PC-9 (cell line): Measurements from ENCODE around the gene NBEA. TPM values are rescaled to one million over a fixed set of nuclear protein-coding genes. Genes with fewer than 3 reads are reported as not detected.

Experiments
- BruUV-seq: library from RNA; stranded (reverse); fragments of 400-500 nt; replicated peaks from 2 replicates; lab custom pipeline; 2021; lab: Mats Ljungman, UMichigan
- CTCF ChIA-PET: fragments of 300-600 bp; sonication (Branson Sonifier 250); formaldehyde crosslinking; loops from one replicate; lab custom pipeline; 2022; ENCODE audit warnings: antibody characterized with exemption; lab: Charles Lee
- POLR2A ChIA-PET: fragments of 300-600 bp; sonication (Branson Sonifier 250); formaldehyde crosslinking; loops from one replicate; lab custom pipeline; 2022; ENCODE audit warnings: antibody characterized with exemption; ENCODE audit not compliant: unreplicated experiment; lab: Charles Lee
- DNase-seq, 2 experiments: peaks; one replicate each; pipeline versions ENCODE4 v3.0.0 to v3.0.0-alpha.2; 2015 to 2022; ENCODE audit warnings: mixed read lengths in 1 of 2
- H2AFZ ChIP-seq: fragments of 200-600 bp; sonication (generic); 2 replicates; pipeline ENCODE4 v1.8.1; 2017; ENCODE audit warnings: antibody characterized with exemption
- H3F3A ChIP-seq: fragments of 200-600 bp; sonication (generic); 2 replicates; pipeline ENCODE4 v1.8.1; 2017; ENCODE audit warnings: antibody characterized with exemption, mild to moderate bottlenecking, low read depth; ENCODE audit not compliant: insufficient read depth
- H3K27ac ChIP-seq: fragments of 200-600 bp; sonication (generic); 2 replicates; pipeline ENCODE4 v1.6.1; 2016; ENCODE audit warnings: mixed run types
- H3K27me3 ChIP-seq: fragments of 200-600 bp; sonication (generic); 2 replicates; pipeline ENCODE4 v1.6.1; 2016; ENCODE audit warnings: low read depth, mixed run types; ENCODE audit not compliant: insufficient read depth
- H3K36me3 ChIP-seq: fragments of 200-600 bp; sonication (generic); 2 replicates; pipeline ENCODE4 v1.6.1; 2016; ENCODE audit warnings: low read depth, mixed run types
- H3K4me1 ChIP-seq: fragments of 200-600 bp; sonication (generic); replicated peaks from 2 replicates; pipeline ENCODE4 v1.6.1; 2016; ENCODE audit warnings: mixed run types; ENCODE audit not compliant: insufficient read depth
- H3K4me2 ChIP-seq: fragments of 200-600 bp; sonication (generic); 2 replicates; pipeline ENCODE4 v1.6.1; 2017; ENCODE audit warnings: mixed run types
- H3K4me3 ChIP-seq: fragments of 200-600 bp; sonication (generic); 2 replicates; pipeline ENCODE4 v1.6.1; 2016; ENCODE audit warnings: mixed run types
- H3K79me2 ChIP-seq: fragments of 200-600 bp; sonication (generic); 2 replicates; pipeline ENCODE4 v1.6.1; 2017; ENCODE audit warnings: low read depth, mixed run types
- H3K9me2 ChIP-seq: fragments of 200-600 bp; sonication (generic); 2 replicates; pipeline ENCODE4 v1.8.1; 2017; ENCODE audit warnings: mild to moderate bottlenecking; ENCODE audit not compliant: insufficient read depth
- H3K9me3 ChIP-seq: fragments of 200-600 bp; sonication (generic); 2 replicates; pipeline ENCODE4 v1.8.1; 2016; ENCODE audit warnings: low read depth; ENCODE audit not compliant: insufficient read depth
- H4K20me1 ChIP-seq: fragments of 200-600 bp; sonication (generic); 2 replicates; pipeline ENCODE4 v1.8.1; 2017; ENCODE audit not compliant: insufficient read depth
- CTCF ChIP-seq: fragments of 200-600 bp; sonication (generic); conservative IDR thresholded peaks from 2 replicates; pipeline ENCODE4 v1.6.1; 2017; ENCODE audit warnings: mixed run types, antibody characterized with exemption, mild to moderate bottlenecking, moderate library complexity
- EZH2 ChIP-seq: fragments of 200-600 bp; sonication (generic); IDR thresholded peaks from 2 replicates; pipeline ENCODE4 v1.8.0; 2017; ENCODE audit warnings: antibody characterized with exemption, low read depth
- intact Hi-C: fragments of 100-400 bp; cut with micrococcal nuclease; formaldehyde crosslinking; loops from one replicate; pipeline ENCODE4 v1.10.0; 2022; ENCODE audit not compliant: unreplicated experiment
- total RNA-seq: library from RNA; stranded (reverse); gene quantifications from 2 replicates; pipeline ENCODE4 v1.2.3, GENCODE V29; 2021

NBEA gene
- total RNA-seq, 1 experiment from 2014 or later: 4.0 TPM

GRCh38 chr13:35136585-35136984 is 194.5 kb downstream of the NBEA start:
- Histone ChIP-seq H4K20me1 (no peaks in the 10 kb centered on the region), H2AFZ (no peak overlapping the region), H3K4me1 (no peaks in the 10 kb centered on the region), H3K4me3 (no peak overlapping the region), H3K4me2 (no peak overlapping the region), H3K9me2 (no peaks in the 10 kb centered on the region), H3K79me2 (no peaks in the 10 kb centered on the region), H3K27me3 (no peaks in the 10 kb centered on the region), H3K27ac (no peak overlapping the region), H3K36me3 (no peaks in the 10 kb centered on the region), H3K9me3 (no peaks in the 10 kb centered on the region), H3F3A (no peaks in the 10 kb centered on the region)
- no TSS peak for BruUV-seq
- DNase-seq: no peak
- POLR2A ChIA-PET: no interaction called here
- CTCF ChIA-PET: no interaction called here
- TF ChIP-seq EZH2: no peak
- no peak for TF ChIP-seq CTCF
- intact Hi-C loops: no loop called here

GRCh38 chr13:35139591-35139990 is 197.5 kb downstream of the NBEA start:
- TF ChIP-seq CTCF (no peak), EZH2 (no peak)

GRCh38 chr13:35140321-35140720 is 198.3 kb downstream of the NBEA start:
- H3K79me2 ChIP-seq: no peaks in the 10 kb centered on the region
- ChIA-PET POLR2A (no interaction called here), CTCF (no interaction called here)
- H3K4me2 ChIP-seq: no peak overlapping the region
- no TSS peak for BruUV-seq
- no peaks in the 10 kb centered on the region for H3K4me1 ChIP-seq
- H3K27ac ChIP-seq: no peak overlapping the region
- no peak overlapping the region for H3K4me3 ChIP-seq
- intact Hi-C loops: no loop called here
- no peak for TF ChIP-seq CTCF
- no peak for TF ChIP-seq EZH2
- H3K36me3 ChIP-seq: no peaks in the 10 kb centered on the region
- no peaks in the 10 kb centered on the region for H3K9me2 ChIP-seq
- no peaks in the 10 kb centered on the region for H4K20me1 ChIP-seq
- no peaks in the 10 kb centered on the region for H3K9me3 ChIP-seq
- no peaks in the 10 kb centered on the region for H3F3A ChIP-seq
- H3K27me3 ChIP-seq: no peaks in the 10 kb centered on the region
- no peak for DNase-seq
- H2AFZ ChIP-seq: no peak overlapping the region

More at GRCh38 chr13:35139591-35139990, 197.5 kb downstream of the NBEA start:
- Histone ChIP-seq H4K20me1 (no peaks in the 10 kb centered on the region), H3K79me2 (no peaks in the 10 kb centered on the region), H3K9me2 (no peaks in the 10 kb centered on the region), H3K9me3 (no peaks in the 10 kb centered on the region), H3K4me1 (no peaks in the 10 kb centered on the region), H3K36me3 (no peaks in the 10 kb centered on the region), H3F3A (no peaks in the 10 kb centered on the region), H2AFZ (no peak overlapping the region), H3K4me2 (no peak overlapping the region), H3K27me3 (no peaks in the 10 kb centered on the region), H3K27ac (no peak overlapping the region), H3K4me3 (no peak overlapping the region)
- ChIA-PET POLR2A (interaction anchor here (0.7 kb wide), 1 partner anchor 1292 kb away, joined by 43 read pairs; no protein-coding TSS in a partner anchor), CTCF (interaction anchor here (0.6 kb wide), 1 partner anchor 1129 kb away, joined by 3 read pairs; no protein-coding TSS in a partner anchor)
- no TSS peak for BruUV-seq
- DNase-seq: no peak
- intact Hi-C loops: no loop called here
